OCI-LY3 (cell line): ENCODE data around the gene BLCAP.

ENCODE experiments used
- H2AFZ ChIP-seq: fragments of 200-600, 300-600 bp; shearing (Covaris generic); 2 replicates; pipeline ENCODE4 v1.6.0; 2014; ENCODE audit warnings: antibody characterized with exemption, low read depth, low read length
- H3K27ac ChIP-seq: fragments of 200-600, 300-600 bp; sonication (generic); 2 replicates; pipeline ENCODE4 v1.5.1; 2014; ENCODE audit warnings: mild to moderate bottlenecking, low read length, moderate library complexity, mixed read lengths
- H3K27me3 ChIP-seq: fragments of 200-600, 300-600 bp; sonication (generic); 2 replicates; pipeline ENCODE4 v1.6.1; 2014; ENCODE audit warnings: low read depth, low read length, mixed read lengths
- H3K36me3 ChIP-seq: fragments of 200-600, 300-600 bp; sonication (generic); replicated peaks from 2 replicates; pipeline ENCODE3; 2014; ENCODE audit warnings: low read depth, low read length, mixed read lengths
- H3K4me1 ChIP-seq: fragments of 300-600, 200-600 bp; sonication (generic); 2 replicates; pipeline ENCODE4 v1.6.1; 2014; ENCODE audit warnings: low read length, mixed read lengths
- H3K4me2 ChIP-seq: fragments of 200-600, 300-600 bp; sonication (generic); 2 replicates; pipeline ENCODE4 v1.6.1; 2014; ENCODE audit warnings: low read length, mixed read lengths
- H3K4me3 ChIP-seq: fragments of 300-600, 200-600 bp; sonication (generic); 2 replicates; pipeline ENCODE4 v1.5.1; 2014; ENCODE audit warnings: antibody characterized with exemption, mild to moderate bottlenecking, low read length, moderate library complexity
- H3K79me2 ChIP-seq: fragments of 300-600, 200-600 bp; shearing (Covaris generic); 2 replicates; pipeline ENCODE4 v1.6.1; 2014; ENCODE audit warnings: mild to moderate bottlenecking, low read length, mixed read lengths
- H3K9ac ChIP-seq: fragments of 300-600, 200-600 bp; shearing (Covaris generic); 2 replicates; pipeline ENCODE4 v1.6.0; 2014; ENCODE audit warnings: mild to moderate bottlenecking, low read length, moderate library complexity
- H3K9me3 ChIP-seq: fragments of 200-600, 300-600 bp; shearing (Covaris generic); 2 replicates; pipeline ENCODE4 v1.6.1; 2014; ENCODE audit warnings: low read length, mixed read lengths; ENCODE audit not compliant: insufficient read depth
- H4K20me1 ChIP-seq: fragments of 200-600, 300-600 bp; sonication (generic); 2 replicates; pipeline ENCODE4 v1.6.1; 2016; ENCODE audit warnings: low read length, mixed read lengths; ENCODE audit not compliant: insufficient read depth
- EZH2phosphoT487 ChIP-seq: fragments of 200-600 bp; shearing (Covaris generic); IDR thresholded peaks from 2 replicates; pipeline ENCODE4 v1.6.1; 2018; ENCODE audit warnings: antibody characterized with exemption, mixed run types, low read depth
- TF ChIP-seq, protein P1 (sequence below): fragments of 200-600, 300-600 bp; sonication (generic); IDR thresholded peaks from 2 replicates; pipeline ENCODE4 v1.5.1; 2014; ENCODE audit warnings: antibody characterized with exemption, low read length, low read depth

Gene BLCAP

DNA sequence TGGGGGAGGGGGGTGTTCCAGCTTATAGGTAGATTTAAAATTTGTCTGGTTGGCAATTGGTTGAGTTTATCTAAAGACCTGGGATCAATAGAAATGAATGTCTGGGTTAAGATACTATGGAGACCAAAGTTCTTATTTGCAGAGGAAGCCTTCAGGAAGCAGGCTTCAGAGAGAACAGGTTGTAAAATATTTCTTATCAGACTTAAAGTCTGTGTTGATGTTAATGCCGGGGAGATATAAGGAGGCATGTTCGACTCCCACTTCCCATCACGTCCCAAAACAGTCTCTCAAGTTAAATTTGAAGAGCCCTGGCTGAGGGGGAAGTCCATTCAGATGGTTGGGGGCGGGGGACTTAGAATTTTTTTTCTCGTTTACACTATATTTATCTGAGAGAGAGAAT lies 12.3 kb upstream of the BLCAP start:
- no peaks in the 10 kb centered on the region for H4K20me1 ChIP-seq
- H3K27ac ChIP-seq, result no peak overlapping the region
- H3K36me3 ChIP-seq, result no peaks in the 10 kb centered on the region
- no peak overlapping the region for H2AFZ ChIP-seq
- no peak overlapping the region for H3K4me2 ChIP-seq
- H3K4me3 ChIP-seq, result no peak overlapping the region
- H3K79me2 ChIP-seq, result no peaks in the 10 kb centered on the region
- no peak overlapping the region for H3K9ac ChIP-seq
- TF ChIP-seq EZH2phosphoT487, result no peak
- TF ChIP-seq, protein P1, sequence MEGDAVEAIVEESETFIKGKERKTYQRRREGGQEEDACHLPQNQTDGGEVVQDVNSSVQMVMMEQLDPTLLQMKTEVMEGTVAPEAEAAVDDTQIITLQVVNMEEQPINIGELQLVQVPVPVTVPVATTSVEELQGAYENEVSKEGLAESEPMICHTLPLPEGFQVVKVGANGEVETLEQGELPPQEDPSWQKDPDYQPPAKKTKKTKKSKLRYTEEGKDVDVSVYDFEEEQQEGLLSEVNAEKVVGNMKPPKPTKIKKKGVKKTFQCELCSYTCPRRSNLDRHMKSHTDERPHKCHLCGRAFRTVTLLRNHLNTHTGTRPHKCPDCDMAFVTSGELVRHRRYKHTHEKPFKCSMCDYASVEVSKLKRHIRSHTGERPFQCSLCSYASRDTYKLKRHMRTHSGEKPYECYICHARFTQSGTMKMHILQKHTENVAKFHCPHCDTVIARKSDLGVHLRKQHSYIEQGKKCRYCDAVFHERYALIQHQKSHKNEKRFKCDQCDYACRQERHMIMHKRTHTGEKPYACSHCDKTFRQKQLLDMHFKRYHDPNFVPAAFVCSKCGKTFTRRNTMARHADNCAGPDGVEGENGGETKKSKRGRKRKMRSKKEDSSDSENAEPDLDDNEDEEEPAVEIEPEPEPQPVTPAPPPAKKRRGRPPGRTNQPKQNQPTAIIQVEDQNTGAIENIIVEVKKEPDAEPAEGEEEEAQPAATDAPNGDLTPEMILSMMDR, result no peak
- H3K9me3 ChIP-seq, result no peaks in the 10 kb centered on the region
- H3K4me1 ChIP-seq, result peaks cover 37% of the 10 kb centered on the region
- H3K27me3 ChIP-seq, result peaks cover 6% of the 10 kb centered on the region; the same call in 1 of the 2 replicates

- TF ChIP-seq, protein P1, result no peak
- TF ChIP-seq EZH2phosphoT487, result no peak
- H3K27me3 ChIP-seq, result 0 out of 2 replicates have a peak, but pooled peaks cover under 1% of the 10 kb centered on the region
- no peak overlapping the region for H3K4me3 ChIP-seq
- no peaks in the 10 kb centered on the region for H3K79me2 ChIP-seq
- no peak overlapping the region for H3K9ac ChIP-seq
- H3K36me3 ChIP-seq, result no peaks in the 10 kb centered on the region
- peaks cover 43% of the 10 kb centered on the region for H3K4me1 ChIP-seq
- H3K9me3 ChIP-seq, result no peaks in the 10 kb centered on the region
- H3K4me2 ChIP-seq, result no peak overlapping the region
- H3K27ac ChIP-seq, result no peak overlapping the region
- H2AFZ ChIP-seq, result no peak overlapping the region
- H4K20me1 ChIP-seq, result no peaks in the 10 kb centered on the region
These were observed 11.7 kb upstream of the BLCAP start for GRCh38 chr20:37539424-37539823.

- TF ChIP-seq, protein P1, result no peak
- TF ChIP-seq EZH2phosphoT487, result no peak
- Histone ChIP-seq H3K79me2 (no peaks in the 10 kb centered on the region), H3K27ac (no peak overlapping the region), H3K4me1 (peaks cover 45% of the 10 kb centered on the region), H3K27me3 (no peaks in the 10 kb centered on the region), H2AFZ (no peak overlapping the region), H3K36me3 (no peaks in the 10 kb centered on the region), H3K4me3 (no peak overlapping the region), H4K20me1 (no peaks in the 10 kb centered on the region), H3K9ac (no peak overlapping the region), H3K4me2 (no peak overlapping the region), H3K9me3 (no peaks in the 10 kb centered on the region)
These were observed 10.3 kb upstream of the BLCAP start for GRCh38 chr20:37538003-37538402.

- Histone ChIP-seq H4K20me1 (no peaks in the 10 kb centered on the region), H2AFZ (no peak overlapping the region), H3K4me1 (peaks cover 45% of the 10 kb centered on the region), H3K9ac (no peak overlapping the region), H3K27me3 (no peaks in the 10 kb centered on the region), H3K27ac (no peak overlapping the region), H3K9me3 (no peaks in the 10 kb centered on the region), H3K4me2 (no peak overlapping the region), H3K36me3 (no peaks in the 10 kb centered on the region), H3K4me3 (no peak overlapping the region), H3K79me2 (no peaks in the 10 kb centered on the region)
- TF ChIP-seq, protein P1, result no peak
- no peak for TF ChIP-seq EZH2phosphoT487
These were observed 9.8 kb upstream of the BLCAP start for GRCh38 chr20:37537505-37537904.
